ENCODE results near the gene HAUS3. TPM values are rescaled to one million over a fixed set of nuclear protein-coding genes. Genes with fewer than 3 reads are reported as not detected.
A peak's percentile ranks its signal among the peaks of the same experiment; 100 is the strongest.
"Not testable (repeated sequence)": the region's sequence is repeated elsewhere in the genome, so short reads cannot be mapped to it uniquely, and the experiment has no call there.

The HAUS3 gene
- total RNA-seq, 4 donors from 2014 or later: 4.8 to 12.1 (median 9.5) TPM

DNA sequence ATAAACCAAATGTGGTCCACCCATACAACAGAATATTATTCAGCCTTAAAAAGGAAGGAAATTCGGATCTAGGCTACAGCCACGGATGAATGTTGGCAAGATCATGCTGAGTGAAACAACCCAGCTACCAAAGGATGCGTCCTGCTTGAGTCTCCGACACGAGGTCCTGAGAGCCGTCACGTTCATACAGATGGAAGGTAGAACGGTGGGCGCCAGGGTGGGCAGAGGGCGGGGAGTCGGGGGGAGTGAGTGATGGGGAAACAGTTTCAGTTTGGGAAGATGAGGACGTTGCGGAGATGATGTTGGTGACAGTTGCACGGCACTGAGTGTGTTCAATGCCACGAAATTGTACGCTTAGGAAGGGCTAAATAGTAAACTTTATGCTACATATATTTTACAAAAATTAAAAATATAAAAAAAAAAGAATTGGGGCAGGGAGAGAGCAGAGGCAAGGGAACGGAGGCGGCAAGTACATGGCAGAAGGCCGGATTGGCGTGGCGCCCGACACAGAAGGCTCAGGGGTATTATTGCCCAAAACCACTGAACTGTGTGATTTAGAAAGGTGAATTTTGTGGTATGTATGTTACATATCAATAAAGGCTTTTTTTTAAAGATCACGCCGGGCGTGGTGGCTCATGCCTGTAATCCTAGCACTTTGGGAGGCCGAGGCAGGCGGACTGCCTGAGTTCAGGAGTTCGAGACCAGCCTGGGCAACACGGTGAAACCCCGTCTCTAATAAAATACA, 34.8 kb upstream of the HAUS3 start:
- ATAC-seq (no peak), DNase-seq (peak in 1 of 2 donors; percentile 7)
- H3K9me3 ChIP-seq: no peaks in the 10 kb centered on the region
- TF ChIP-seq POLR2A (IDR thresholded peaks at IDR 0.05): no peak
- TF ChIP-seq, protein P1, sequence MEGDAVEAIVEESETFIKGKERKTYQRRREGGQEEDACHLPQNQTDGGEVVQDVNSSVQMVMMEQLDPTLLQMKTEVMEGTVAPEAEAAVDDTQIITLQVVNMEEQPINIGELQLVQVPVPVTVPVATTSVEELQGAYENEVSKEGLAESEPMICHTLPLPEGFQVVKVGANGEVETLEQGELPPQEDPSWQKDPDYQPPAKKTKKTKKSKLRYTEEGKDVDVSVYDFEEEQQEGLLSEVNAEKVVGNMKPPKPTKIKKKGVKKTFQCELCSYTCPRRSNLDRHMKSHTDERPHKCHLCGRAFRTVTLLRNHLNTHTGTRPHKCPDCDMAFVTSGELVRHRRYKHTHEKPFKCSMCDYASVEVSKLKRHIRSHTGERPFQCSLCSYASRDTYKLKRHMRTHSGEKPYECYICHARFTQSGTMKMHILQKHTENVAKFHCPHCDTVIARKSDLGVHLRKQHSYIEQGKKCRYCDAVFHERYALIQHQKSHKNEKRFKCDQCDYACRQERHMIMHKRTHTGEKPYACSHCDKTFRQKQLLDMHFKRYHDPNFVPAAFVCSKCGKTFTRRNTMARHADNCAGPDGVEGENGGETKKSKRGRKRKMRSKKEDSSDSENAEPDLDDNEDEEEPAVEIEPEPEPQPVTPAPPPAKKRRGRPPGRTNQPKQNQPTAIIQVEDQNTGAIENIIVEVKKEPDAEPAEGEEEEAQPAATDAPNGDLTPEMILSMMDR (IDR thresholded peaks at IDR 0.05 in 4 of 5, conservative IDR thresholded peaks at IDR 0.05 in 1 of 5): no peak
- in situ Hi-C loops (cut with MboI; ENCODE audit: low sequenced_read_pairs in 4 of 4): no loop called here
- no peak overlapping the region for H3K27ac ChIP-seq
- intact Hi-C loops (cut with DNase I; ENCODE audit: low total_unique reads): no loop called here
- no peaks in the 10 kb centered on the region for H3K36me3 ChIP-seq
- H3K27me3 ChIP-seq: no peaks in the 10 kb centered on the region
- H3K4me3 ChIP-seq: no peak overlapping the region
- H3K4me1 ChIP-seq: peaks cover 0 to 5% of the 10 kb centered on the region in 2 donors

- intact Hi-C loops (cut with DNase I; ENCODE audit: low total_unique reads) (no loop called here), in situ Hi-C loops (cut with MboI; ENCODE audit: low sequenced_read_pairs in 4 of 4) (no loop called here)
- Histone ChIP-seq H3K36me3 (no peaks in the 10 kb centered on the region), H3K27ac (no peak overlapping the region), H3K9me3 (no peaks in the 10 kb centered on the region), H3K4me3 (no peak overlapping the region), H3K4me1 (peaks cover 3 to 8% of the 10 kb centered on the region in 2 donors), H3K27me3 (no peaks in the 10 kb centered on the region)
- DNase-seq: peak in 1 of 2 donors; percentile 6
- no peak for ATAC-seq
- no peak for TF ChIP-seq POLR2A (IDR thresholded peaks at IDR 0.05)
- TF ChIP-seq, protein P1 (IDR thresholded peaks at IDR 0.05 in 4 of 5, conservative IDR thresholded peaks at IDR 0.05 in 1 of 5): no peak
Observed at GRCh38 chr4:2275546-2276251, 33.8 kb upstream of the HAUS3 start.

DNA sequence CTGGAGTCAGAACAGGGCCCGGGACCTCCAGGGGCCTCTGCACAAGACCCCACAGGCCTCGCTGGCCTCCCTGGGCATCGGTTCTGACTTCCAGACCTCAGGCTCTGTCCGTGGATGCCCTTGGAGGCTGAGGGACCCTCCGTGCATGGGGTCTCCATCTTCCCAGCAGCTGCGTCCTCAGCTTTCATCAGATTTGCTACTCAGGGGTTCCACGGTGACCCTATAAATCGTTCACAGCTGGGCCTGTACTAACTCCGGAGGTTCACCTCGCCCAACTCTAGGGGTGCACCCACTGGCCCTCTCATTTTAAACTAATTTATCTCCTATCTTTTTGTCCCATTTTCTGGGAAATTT, 33.1 kb upstream of the HAUS3 start:
- DNase-seq; H3K27ac ChIP-seq; H3K9me3 ChIP-seq; H3K27me3 ChIP-seq; H3K36me3 ChIP-seq; ATAC-seq; intact Hi-C loops (cut with DNase I; ENCODE audit: low total_unique reads); H3K4me1 ChIP-seq; in situ Hi-C loops (cut with MboI; ENCODE audit: low sequenced_read_pairs in 4 of 4); H3K4me3 ChIP-seq: not testable (repeated sequence)

- ATAC-seq (no peak), DNase-seq (no peak)
- Histone ChIP-seq H3K36me3 (no peaks in the 10 kb centered on the region), H3K27ac (no peak overlapping the region), H3K4me3 (no peak overlapping the region), H3K4me1 (peaks cover 12 to 14% of the 10 kb centered on the region in 2 donors), H3K27me3 (no peaks in the 10 kb centered on the region), H3K9me3 (no peaks in the 10 kb centered on the region)
- TF ChIP-seq POLR2A (IDR thresholded peaks at IDR 0.05): no peak
- TF ChIP-seq, protein P1 (IDR thresholded peaks at IDR 0.05 in 4 of 5, conservative IDR thresholded peaks at IDR 0.05 in 1 of 5): no peak
- in situ Hi-C loops (cut with MboI; ENCODE audit: low sequenced_read_pairs in 4 of 4) (no loop called here), intact Hi-C loops (cut with DNase I; ENCODE audit: low total_unique reads) (no loop called here)
Observed at GRCh38 chr4:2274320-2275043, 32.6 kb upstream of the HAUS3 start.
